MM.1S (cell line): Measurements from ENCODE around the gene FKBP8.

Experiments used
- EZH2 ChIP-seq: fragments of 300-600 bp; sonication (generic); optimal IDR thresholded peaks from 2 replicates; pipeline ENCODE3; 2017; ENCODE audit warnings: low read depth, mild to moderate bottlenecking, antibody characterized with exemption, low read length, mixed read lengths
- EZH2phosphoT487 ChIP-seq: fragments of 300-600 bp; sonication (generic); IDR thresholded peaks from 2 replicates; pipeline ENCODE4 v1.6.1; 2018; ENCODE audit warnings: antibody characterized with exemption, low read length
- TF ChIP-seq, protein P1 (sequence below): fragments of 300-600 bp; sonication (generic); IDR thresholded peaks from 2 replicates; pipeline ENCODE4 v1.5.1; 2016; ENCODE audit warnings: antibody characterized with exemption, low read length, mixed read lengths

DNA sequence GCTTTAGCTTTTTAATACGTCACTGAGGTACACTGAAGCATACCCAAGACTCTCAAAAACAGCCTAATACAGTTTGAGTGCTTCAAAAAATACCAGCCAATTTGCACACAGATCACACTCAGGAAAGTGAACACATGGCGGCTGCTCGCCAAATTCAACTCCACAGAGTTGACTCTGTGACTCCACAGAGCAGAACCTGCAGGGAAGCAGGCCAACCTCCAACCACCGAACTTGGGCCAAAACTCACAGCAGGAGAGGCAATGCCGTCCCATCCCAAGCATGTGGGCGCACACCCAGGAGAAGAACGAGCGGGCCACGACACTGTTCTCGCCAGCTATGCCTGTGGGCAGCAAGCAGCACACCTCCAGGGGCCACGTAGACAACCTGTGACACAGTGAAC lies 42.6 kb downstream of the FKBP8 start:
- TF ChIP-seq, protein P1, sequence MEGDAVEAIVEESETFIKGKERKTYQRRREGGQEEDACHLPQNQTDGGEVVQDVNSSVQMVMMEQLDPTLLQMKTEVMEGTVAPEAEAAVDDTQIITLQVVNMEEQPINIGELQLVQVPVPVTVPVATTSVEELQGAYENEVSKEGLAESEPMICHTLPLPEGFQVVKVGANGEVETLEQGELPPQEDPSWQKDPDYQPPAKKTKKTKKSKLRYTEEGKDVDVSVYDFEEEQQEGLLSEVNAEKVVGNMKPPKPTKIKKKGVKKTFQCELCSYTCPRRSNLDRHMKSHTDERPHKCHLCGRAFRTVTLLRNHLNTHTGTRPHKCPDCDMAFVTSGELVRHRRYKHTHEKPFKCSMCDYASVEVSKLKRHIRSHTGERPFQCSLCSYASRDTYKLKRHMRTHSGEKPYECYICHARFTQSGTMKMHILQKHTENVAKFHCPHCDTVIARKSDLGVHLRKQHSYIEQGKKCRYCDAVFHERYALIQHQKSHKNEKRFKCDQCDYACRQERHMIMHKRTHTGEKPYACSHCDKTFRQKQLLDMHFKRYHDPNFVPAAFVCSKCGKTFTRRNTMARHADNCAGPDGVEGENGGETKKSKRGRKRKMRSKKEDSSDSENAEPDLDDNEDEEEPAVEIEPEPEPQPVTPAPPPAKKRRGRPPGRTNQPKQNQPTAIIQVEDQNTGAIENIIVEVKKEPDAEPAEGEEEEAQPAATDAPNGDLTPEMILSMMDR: no peak
- TF ChIP-seq EZH2 (no peak), EZH2phosphoT487 (no peak)
